ENCODE data around the gene BABAM2.

The BABAM2 gene

GRCh38 chr2:28202719-28203118, 312.2 kb downstream of the BABAM2 start:
- TF ChIP-seq CTCF (IDR thresholded peaks at IDR 0.05; ENCODE audit: borderline replicate concordance, extremely low read depth, low read length, poor library complexity, severe bottlenecking) (no peak), EZH2 (IDR thresholded peaks at IDR 0.05; ENCODE audit: borderline replicate concordance, low read depth, low read length, severe bottlenecking) (no peak)
- Histone ChIP-seq H3K4me2 (ENCODE audit: insufficient read depth, low read length) (no peak overlapping the region), H4K20me1 (ENCODE audit: insufficient read depth, low read length) (no peaks in the 10 kb centered on the region), H3K9ac (ENCODE audit: low read depth, low read length) (no peak overlapping the region), H3K36me3 (ENCODE audit: insufficient read depth, low read length) (no peaks in the 10 kb centered on the region), H3K27me3 (ENCODE audit: insufficient read depth, low read length, poor library complexity) (no peaks in the 10 kb centered on the region), H3K4me1 (ENCODE audit: insufficient read depth, low read length) (no peaks in the 10 kb centered on the region), H3K79me2 (ENCODE audit: insufficient read depth, low read length) (no peaks in the 10 kb centered on the region), H3K9me3 (ENCODE audit: insufficient read depth, low read length, severe bottlenecking) (no peaks in the 10 kb centered on the region), H3K27ac (ENCODE audit: low read length) (no peak overlapping the region), H3K4me3 (ENCODE audit: low read depth in 1 of 2, low read length in 2 of 2) (no peak overlapping the region), H2AFZ (ENCODE audit: low read depth, low read length) (no peak overlapping the region)
- no peak for ATAC-seq (ENCODE audit: insufficient read depth, low read depth)
- DNase-seq, result no peak

- Histone ChIP-seq H3K36me3 (ENCODE audit: insufficient read depth, low read length) (no peaks in the 10 kb centered on the region), H4K20me1 (ENCODE audit: insufficient read depth, low read length) (no peaks in the 10 kb centered on the region), H3K4me1 (ENCODE audit: insufficient read depth, low read length) (no peaks in the 10 kb centered on the region), H3K4me3 (ENCODE audit: low read depth in 1 of 2, low read length in 2 of 2) (no peak overlapping the region), H2AFZ (ENCODE audit: low read depth, low read length) (no peak overlapping the region), H3K9ac (ENCODE audit: low read depth, low read length) (no peak overlapping the region), H3K27me3 (ENCODE audit: insufficient read depth, low read length, poor library complexity) (no peaks in the 10 kb centered on the region), H3K4me2 (ENCODE audit: insufficient read depth, low read length) (no peak overlapping the region), H3K9me3 (ENCODE audit: insufficient read depth, low read length, severe bottlenecking) (no peaks in the 10 kb centered on the region), H3K27ac (ENCODE audit: low read length) (no peak overlapping the region), H3K79me2 (ENCODE audit: insufficient read depth, low read length) (no peaks in the 10 kb centered on the region)
- DNase-seq, result no peak
- TF ChIP-seq EZH2 (IDR thresholded peaks at IDR 0.05; ENCODE audit: borderline replicate concordance, low read depth, low read length, severe bottlenecking), result no peak
- ATAC-seq (ENCODE audit: insufficient read depth, low read depth), result no peak
These were observed 316.2 kb downstream of the BABAM2 start for GRCh38 chr2:28206762-28207161.

- no peak overlapping the region for H3K27ac ChIP-seq (ENCODE audit: low read length)
- H3K9me3 ChIP-seq (ENCODE audit: insufficient read depth, low read length, severe bottlenecking), result no peaks in the 10 kb centered on the region
- TF ChIP-seq CTCF (IDR thresholded peaks at IDR 0.05; ENCODE audit: borderline replicate concordance, extremely low read depth, low read length, poor library complexity, severe bottlenecking) (no peak), EZH2 (IDR thresholded peaks at IDR 0.05; ENCODE audit: borderline replicate concordance, low read depth, low read length, severe bottlenecking) (no peak)
- no peaks in the 10 kb centered on the region for H3K36me3 ChIP-seq (ENCODE audit: insufficient read depth, low read length)
- H3K79me2 ChIP-seq (ENCODE audit: insufficient read depth, low read length), result no peaks in the 10 kb centered on the region
- H3K27me3 ChIP-seq (ENCODE audit: insufficient read depth, low read length, poor library complexity), result no peaks in the 10 kb centered on the region
- ATAC-seq (ENCODE audit: insufficient read depth, low read depth), result no peak
- no peak overlapping the region for H3K4me3 ChIP-seq (ENCODE audit: low read depth in 1 of 2, low read length in 2 of 2)
- H3K4me1 ChIP-seq (ENCODE audit: insufficient read depth, low read length), result no peaks in the 10 kb centered on the region
- no peaks in the 10 kb centered on the region for H4K20me1 ChIP-seq (ENCODE audit: insufficient read depth, low read length)
- no peak overlapping the region for H3K9ac ChIP-seq (ENCODE audit: low read depth, low read length)
- no peak for DNase-seq
- no peak overlapping the region for H3K4me2 ChIP-seq (ENCODE audit: insufficient read depth, low read length)
- no peak overlapping the region for H2AFZ ChIP-seq (ENCODE audit: low read depth, low read length)
These were observed 318.7 kb downstream of the BABAM2 start for GRCh38 chr2:28209261-28209691.

DNA sequence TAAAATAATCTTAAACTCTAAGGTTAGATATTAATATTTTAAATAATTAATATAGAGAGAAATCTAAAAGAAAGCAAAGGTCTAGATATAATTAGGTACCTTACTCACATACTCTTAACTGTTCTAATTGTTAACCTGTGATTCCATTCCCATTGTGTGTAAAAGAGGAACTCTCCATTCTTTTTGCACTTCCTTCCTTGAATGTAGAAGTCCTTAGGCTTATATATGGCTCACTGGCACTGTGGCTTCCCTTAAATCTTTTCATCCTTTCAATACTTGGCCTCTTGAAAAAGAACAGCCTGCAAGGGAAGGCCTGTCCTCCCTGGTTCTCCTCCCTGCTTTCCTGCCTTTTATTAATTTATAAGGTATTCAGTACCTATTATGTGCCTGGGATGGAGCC, 319.3 kb downstream of the BABAM2 start:
- Histone ChIP-seq H3K4me1 (ENCODE audit: insufficient read depth, low read length) (no peaks in the 10 kb centered on the region), H3K4me3 (ENCODE audit: low read depth in 1 of 2, low read length in 2 of 2) (no peak overlapping the region), H3K4me2 (ENCODE audit: insufficient read depth, low read length) (no peak overlapping the region), H2AFZ (ENCODE audit: low read depth, low read length) (no peak overlapping the region), H3K9ac (ENCODE audit: low read depth, low read length) (no peak overlapping the region), H3K27ac (ENCODE audit: low read length) (no peak overlapping the region), H3K36me3 (ENCODE audit: insufficient read depth, low read length) (no peaks in the 10 kb centered on the region), H3K27me3 (ENCODE audit: insufficient read depth, low read length, poor library complexity) (no peaks in the 10 kb centered on the region), H3K79me2 (ENCODE audit: insufficient read depth, low read length) (no peaks in the 10 kb centered on the region), H4K20me1 (ENCODE audit: insufficient read depth, low read length) (no peaks in the 10 kb centered on the region), H3K9me3 (ENCODE audit: insufficient read depth, low read length, severe bottlenecking) (no peaks in the 10 kb centered on the region)
- TF ChIP-seq EZH2 (IDR thresholded peaks at IDR 0.05; ENCODE audit: borderline replicate concordance, low read depth, low read length, severe bottlenecking), result no peak
- TF ChIP-seq CTCF (IDR thresholded peaks at IDR 0.05; ENCODE audit: borderline replicate concordance, extremely low read depth, low read length, poor library complexity, severe bottlenecking), result no peak
- ATAC-seq (ENCODE audit: insufficient read depth, low read depth) (no peak), DNase-seq (no peak)

All from DND-41 (cell line).